NB4 (cell line): ENCODE measurements around the gene SEMA4C.

Experiments used
- DNase-seq: peaks from one replicate; pipeline ENCODE4 v3.0.0; 2010; ENCODE audit warnings: low read depth
- H3K4me3 ChIP-seq: one replicate; pipeline ENCODE4 v1.5.1; 2011; ENCODE audit warnings: mild to moderate bottlenecking, low read depth, low read length, moderate library complexity
- CTCF ChIP-seq: IDR thresholded peaks from one replicate; pipeline ENCODE4 v1.5.1; 2012; ENCODE audit warnings: low read depth, low read length
- MYC ChIP-seq: IDR thresholded peaks from 2 replicates; pipeline ENCODE4 v1.6.1; 2011; ENCODE audit warnings: low read depth, low read length
- POLR2A ChIP-seq: IDR thresholded peaks from 2 replicates; pipeline ENCODE4 v1.6.1; 2011; ENCODE audit warnings: mild to moderate bottlenecking; ENCODE audit not compliant: insufficient read length; ENCODE audit errors: extremely low read depth
- TF ChIP-seq, protein P1 (sequence below): IDR thresholded peaks from 2 replicates; pipeline ENCODE4 v1.6.1; 2011; ENCODE audit warnings: low read depth, low read length

The SEMA4C gene

GRCh38 chr2:96899413-96899741 lies 29.5 kb upstream of the SEMA4C start:
- no peak for DNase-seq
- no peak overlapping the region for H3K4me3 ChIP-seq
- no peak for TF ChIP-seq CTCF
- TF ChIP-seq, protein P1, sequence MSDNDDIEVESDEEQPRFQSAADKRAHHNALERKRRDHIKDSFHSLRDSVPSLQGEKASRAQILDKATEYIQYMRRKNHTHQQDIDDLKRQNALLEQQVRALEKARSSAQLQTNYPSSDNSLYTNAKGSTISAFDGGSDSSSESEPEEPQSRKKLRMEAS: no peak
- TF ChIP-seq MYC: no peak
- no peak for TF ChIP-seq POLR2A

- no peak for DNase-seq
- TF ChIP-seq, protein P1: no peak
- TF ChIP-seq MYC: no peak
- no peak overlapping the region for H3K4me3 ChIP-seq
Observed at GRCh38 chr2:96898641-96899412, 28.9 kb upstream of the SEMA4C start.

DNA sequence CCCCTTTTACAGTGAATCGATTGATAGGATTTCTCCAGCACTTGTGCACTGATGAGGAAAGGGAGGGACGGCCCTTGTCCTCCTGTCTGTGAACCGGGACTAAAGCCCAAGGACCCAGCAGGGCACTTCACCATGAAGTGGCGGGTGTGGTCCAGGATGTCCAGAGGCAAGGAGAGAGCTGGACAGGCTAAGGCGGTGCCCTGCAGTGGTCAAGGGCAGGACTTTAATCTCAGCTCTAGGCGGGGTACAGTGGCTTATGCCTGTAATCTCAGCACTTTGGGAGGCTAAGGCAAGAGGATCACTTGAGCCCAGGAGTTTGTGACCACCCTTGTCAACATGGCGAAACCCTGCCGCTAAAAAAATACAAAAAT lies 28.2 kb upstream of the SEMA4C start:
- TF ChIP-seq MYC (no peak), CTCF (no peak), POLR2A (no peak)
- TF ChIP-seq, protein P1: no peak
- DNase-seq: no peak
- no peak overlapping the region for H3K4me3 ChIP-seq

DNA sequence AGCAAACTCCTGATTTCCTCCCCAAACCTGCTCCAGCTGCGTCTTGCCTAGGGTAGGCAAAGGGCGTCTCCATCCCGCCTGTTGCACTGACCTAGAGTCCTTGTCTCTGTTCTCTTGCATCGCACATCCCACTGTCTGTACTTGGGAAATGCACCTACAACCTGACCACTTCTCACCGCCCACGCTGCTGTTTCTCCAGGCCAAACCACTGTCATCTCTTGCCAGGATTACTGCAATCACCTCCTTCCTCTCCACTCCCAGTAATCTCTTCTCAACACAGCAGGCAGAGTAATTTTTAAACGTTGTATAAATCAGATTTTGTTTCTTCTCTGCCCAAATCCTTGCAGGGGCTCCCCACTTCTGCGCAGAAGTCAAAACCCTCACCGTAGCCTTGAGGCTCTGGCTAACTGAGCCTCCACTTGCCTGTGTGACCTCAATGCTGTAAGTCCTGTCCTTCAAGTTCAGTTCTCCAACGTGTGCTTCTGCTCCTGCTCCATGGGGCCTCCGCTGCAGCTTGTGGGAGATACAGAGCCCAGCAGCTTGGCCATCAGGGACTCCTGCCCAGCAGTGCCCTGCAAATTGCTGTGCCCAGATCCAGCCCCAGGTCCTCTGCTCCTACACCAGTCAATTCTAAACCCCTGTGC lies 27.7 kb upstream of the SEMA4C start:
- no peak overlapping the region for H3K4me3 ChIP-seq
- no peak for TF ChIP-seq CTCF
- TF ChIP-seq POLR2A: no peak
- TF ChIP-seq MYC: no peak
- TF ChIP-seq, protein P1: no peak
- no peak for DNase-seq

DNA sequence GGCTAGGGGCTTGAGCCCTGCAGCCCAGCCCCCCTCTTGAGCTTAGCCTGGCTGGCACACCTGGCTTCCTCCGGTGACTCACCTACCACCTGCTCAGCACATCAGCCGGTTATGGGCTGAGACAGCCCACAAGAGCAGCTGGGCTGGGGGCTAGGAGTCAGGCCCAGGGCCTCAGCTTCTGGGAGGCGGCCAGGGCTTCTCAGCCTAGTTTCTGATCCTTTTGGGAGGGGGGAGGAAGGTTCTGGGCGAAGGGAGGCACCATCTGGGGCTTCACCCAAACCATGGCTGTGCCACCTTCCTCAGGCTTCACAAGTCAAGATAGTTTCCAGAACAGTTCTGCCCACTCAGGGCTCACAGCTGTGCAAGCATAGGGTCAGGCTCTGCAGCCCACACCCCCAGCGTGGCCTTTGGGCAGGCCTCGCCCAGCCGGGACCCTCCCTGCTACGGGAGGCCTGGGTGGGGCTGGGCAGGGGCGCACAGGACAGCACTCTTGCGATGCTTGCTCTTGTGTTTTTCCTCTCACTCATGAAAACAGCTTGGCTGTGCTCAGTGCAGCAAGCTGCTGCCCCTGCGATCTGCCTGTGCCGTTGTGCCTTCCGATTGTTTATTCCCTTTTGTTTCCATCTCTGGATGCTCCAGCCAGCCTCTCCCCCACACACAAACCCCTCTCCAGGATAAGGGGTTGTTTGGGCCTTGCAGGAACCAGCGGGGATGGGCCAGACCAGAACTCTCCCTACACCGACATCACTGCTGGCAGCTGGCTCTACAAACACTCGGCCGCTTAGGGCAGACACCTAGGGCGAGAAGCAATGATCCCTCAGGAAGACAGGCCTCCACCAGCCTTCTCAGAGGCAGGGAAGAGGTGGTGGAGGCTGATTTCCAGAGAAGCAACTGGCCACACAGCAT lies 26.1 kb upstream of the SEMA4C start:
- no peak for DNase-seq
- no peak overlapping the region for H3K4me3 ChIP-seq
- TF ChIP-seq POLR2A (no peak), CTCF (no peak), MYC (no peak)
- TF ChIP-seq, protein P1: no peak
